ENCODE results near the gene VWA1.
"Not testable (repeated sequence)": the region's sequence is repeated elsewhere in the genome, so short reads cannot be mapped to it uniquely, and the experiment has no call there.

VWA1 gene, protein sequence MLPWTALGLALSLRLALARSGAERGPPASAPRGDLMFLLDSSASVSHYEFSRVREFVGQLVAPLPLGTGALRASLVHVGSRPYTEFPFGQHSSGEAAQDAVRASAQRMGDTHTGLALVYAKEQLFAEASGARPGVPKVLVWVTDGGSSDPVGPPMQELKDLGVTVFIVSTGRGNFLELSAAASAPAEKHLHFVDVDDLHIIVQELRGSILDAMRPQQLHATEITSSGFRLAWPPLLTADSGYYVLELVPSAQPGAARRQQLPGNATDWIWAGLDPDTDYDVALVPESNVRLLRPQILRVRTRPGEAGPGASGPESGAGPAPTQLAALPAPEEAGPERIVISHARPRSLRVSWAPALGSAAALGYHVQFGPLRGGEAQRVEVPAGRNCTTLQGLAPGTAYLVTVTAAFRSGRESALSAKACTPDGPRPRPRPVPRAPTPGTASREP

DNA sequence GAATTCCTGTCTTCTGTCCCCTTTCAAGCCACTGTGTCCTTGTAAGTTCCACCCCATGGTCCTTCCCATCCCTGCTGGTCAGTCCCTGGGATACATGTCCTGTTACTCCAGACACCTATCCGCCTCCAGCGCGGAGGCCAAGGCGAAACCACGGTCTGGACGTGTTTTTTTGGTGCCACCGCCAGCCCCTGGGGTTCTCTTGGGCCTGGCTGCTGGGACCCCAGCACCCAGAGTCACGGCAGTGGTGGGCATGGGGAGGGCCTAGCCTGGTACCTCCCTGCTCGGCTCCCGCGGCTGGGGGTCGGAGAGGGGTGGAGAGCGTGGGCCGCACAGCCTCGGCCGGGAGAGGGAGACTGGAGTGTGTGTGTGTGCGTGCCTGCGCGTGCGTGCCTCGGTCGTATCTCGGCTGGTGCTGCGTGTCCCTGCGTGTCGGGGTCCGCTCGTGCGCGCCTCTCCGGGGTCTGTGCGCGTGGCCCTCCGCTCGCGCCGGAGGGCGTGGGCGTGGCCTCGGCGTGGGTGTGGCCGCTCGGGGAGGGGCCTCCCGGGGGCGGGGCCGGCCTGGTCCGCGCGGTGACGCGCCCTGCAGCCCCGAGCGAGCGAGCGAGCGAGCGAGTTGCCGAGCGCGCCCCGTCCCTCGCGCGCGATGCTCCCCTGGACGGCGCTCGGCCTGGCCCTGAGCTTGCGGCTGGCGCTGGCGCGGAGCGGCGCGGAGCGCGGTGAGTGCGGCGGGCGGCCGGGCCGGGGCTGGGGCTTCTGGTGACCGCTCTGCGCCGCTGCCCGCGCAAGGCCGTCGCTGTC lies at the start of gene VWA1:
TSS of gene VWA1 (plus strand) at position 585 of the 798 bp plus-strand sequence. CDS start at position 644, 59 bp downstream.
- peak; percentile 79 to 85 for DNase-seq

DNA sequence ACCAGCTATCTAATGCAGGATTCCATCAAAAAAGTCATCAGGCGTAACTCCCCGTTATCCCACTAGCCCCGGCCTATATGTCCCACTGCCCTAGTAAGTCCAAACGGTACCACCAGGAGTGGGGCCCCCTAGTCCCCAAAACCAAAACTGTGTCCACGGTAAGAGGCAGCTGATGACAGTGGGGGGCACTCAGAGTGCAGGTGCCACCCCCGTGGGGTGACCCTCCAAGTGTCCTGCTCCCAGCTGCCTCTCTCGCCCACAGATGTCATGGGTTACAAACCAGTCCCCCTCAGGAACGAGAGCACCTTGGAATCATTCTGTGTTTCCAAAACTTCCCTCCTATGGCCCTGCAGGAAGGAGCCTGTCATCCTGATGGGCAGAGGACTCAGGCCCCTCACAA lies 49.6 kb upstream of the VWA1 start:
- no peak for DNase-seq

DNA sequence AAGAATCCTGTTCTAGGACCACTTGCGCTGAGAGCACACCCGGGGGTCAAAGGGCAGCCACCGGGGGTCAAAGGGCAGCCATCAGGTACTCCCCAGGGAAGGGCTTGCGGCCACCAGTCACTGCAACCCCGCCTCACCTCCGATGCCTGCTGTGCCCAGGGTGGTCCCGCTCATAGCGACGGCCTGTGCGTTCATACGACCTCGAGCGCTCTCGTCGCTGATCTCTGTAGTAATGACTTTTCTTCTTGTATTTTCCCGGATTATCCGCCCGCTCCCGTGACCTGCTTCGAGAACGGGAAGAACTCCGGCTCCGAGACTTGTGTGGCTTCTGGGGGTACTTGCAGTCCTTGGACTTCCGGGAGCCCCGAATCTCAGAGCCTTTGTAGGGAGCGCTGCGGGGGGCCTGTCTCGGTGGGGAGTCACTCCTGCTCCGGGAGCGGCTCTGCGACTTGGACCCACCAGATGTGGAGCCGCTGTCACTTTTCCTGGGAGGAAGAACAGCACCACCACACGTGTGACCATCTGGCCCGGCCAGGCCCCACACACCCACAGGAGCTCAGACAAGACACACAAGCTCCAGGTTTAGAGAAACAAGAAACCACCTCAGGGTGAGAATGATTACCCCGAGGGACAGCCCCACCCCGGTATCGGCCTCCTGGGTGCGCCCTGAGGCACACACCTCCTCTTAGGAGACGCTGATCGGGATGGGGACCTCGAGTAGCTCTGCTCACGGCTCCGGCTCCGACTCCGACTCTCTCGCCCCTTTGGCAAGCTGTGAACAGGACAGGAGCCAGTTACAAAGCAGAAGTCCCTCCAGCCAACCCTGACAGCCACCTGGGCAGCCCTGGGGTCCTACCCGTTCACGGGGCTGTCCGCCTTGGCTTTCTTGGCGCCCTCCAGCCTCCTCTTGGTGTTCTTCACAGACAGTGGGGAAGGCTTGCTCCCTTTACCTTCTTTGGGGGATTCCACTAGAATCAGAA lies 48.1 kb upstream of the VWA1 start:
- no peak for DNase-seq

DNA sequence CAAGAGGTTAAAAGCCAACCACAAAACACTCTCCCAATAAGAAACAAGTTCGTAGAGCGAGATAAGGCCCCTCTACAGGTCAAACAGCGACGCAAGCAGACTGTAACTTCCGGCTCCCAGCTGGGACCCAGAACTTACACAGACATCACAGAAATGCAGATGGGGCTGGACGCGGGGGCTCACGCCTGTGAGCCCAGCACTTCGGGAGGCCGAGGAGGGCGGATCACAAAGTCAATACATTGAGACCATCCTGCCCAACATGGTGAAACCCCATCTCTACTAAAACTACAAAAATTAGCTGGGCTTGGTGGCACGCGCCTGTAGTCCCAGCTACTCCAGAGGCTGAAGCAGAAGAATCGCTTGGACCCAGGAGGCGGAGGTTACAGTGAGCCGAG lies 47.4 kb upstream of the VWA1 start:
- DNase-seq: no peak

DNA sequence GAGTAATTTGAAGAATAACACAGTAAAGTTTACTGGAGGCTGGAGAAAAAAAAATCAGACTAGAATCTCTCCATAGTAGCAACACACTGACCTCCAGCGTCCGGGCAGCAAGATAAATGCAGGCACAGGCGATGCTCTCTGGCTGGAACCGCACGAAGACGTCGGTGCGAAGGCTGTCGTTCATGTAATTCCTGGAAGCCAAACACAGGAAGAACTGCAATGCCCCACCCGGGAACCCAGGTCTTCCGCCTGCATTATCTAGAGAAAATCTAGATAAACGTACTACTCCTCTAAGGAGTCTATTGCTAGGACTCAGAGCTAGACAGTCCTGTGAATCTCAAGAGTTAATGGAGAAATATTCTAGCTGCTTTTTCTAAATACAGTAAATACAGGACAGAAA lies 44.8 kb upstream of the VWA1 start:
- DNase-seq: no peak

DNA sequence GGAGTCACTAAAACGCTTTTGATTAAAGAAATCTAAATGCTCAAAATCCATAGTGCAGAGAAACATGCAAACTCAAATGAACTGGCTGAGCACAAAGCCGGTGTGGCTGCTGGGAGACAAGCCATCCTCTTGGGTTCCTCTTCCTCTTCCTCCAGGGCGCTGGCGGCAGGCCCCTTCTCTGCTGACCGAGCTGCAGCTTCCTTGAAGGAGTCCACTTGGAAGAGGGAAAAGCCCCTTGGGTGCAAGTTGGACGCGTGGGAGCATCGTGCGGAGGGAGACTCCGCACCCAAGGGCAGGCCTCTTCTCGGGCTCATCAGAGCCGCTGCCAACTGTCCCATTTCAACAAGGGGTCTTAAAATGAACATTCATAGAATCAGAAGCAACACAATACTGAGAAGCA lies 44.3 kb upstream of the VWA1 start:
- no peak for DNase-seq

DNA sequence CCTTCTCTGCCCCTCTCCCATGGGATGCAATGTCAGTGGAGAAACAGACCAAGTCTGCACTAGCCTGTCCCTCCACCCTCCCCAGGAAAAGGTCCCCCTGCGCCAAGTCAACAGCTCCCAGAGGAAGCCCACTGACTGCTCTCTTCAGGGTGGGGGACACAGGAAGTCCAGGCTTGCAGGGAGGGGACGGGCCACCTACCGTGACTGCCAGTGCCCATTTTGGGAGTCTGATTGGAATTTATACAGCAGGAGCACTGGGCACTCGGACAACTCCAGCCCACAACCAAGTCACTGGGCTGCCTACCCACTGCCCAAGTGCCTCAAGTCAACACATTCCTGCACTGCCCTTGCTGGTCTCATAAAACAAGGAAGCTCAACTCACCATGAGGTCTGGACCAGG lies 42.5 kb upstream of the VWA1 start:
- no peak for DNase-seq

DNA sequence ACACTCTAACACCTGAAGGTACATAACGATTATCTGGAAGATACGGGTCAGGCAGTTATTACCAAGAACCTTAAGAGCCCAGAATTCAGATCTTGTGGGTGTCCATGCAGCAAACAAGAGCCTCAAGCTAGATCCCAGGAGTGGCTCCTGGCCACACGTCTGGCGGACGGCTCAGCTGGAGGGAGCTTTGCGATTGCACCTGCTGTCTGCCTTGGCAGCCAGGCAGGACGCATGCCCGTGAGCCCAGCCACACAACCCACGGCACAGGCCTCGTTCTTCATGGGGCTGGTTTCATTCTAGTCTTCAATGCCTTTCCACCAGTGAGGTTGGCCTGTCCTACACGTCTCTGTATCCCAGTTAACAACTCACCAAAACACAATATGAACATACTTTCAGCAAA lies 42.1 kb upstream of the VWA1 start:
- no peak for DNase-seq

DNA sequence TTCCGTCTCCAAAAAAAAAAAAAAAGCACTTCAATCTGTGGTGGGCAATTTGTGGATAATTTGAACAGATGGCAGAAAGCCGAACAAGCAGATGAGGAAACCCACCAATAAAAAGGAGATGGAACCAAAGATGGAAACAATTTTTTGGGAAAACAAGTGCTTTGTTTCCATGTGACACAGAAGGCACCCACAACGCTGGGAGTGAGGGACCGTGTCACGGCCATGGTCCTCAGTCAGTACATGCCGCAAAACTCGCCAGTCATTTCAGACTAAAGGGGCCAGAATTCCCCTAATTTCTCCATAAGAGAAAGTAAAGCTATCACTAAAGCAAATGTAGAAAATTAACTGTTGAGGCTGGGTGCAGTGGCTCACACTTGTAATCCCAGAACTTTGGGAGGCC lies 41.4 kb upstream of the VWA1 start:
- no peak for DNase-seq

DNA sequence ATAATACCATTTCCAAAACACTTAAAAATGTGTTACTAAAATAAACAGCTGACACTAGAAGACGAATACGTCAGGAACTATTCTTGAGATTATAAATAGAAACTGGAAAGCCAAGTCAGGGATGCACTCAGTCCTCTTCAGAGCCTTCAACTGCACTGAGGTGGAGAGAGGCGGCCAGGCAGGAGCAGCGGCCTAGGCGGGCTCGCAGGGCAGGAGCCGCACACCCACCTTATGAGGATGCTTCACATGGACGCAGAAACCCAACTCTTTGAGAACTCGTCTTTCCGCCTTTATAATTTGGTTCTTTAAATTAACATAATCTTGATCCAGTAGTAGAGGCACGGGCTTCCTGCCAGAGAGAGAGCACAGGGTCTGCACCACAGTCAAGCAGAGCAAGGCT lies 40.3 kb upstream of the VWA1 start:
- no peak for DNase-seq

DNA sequence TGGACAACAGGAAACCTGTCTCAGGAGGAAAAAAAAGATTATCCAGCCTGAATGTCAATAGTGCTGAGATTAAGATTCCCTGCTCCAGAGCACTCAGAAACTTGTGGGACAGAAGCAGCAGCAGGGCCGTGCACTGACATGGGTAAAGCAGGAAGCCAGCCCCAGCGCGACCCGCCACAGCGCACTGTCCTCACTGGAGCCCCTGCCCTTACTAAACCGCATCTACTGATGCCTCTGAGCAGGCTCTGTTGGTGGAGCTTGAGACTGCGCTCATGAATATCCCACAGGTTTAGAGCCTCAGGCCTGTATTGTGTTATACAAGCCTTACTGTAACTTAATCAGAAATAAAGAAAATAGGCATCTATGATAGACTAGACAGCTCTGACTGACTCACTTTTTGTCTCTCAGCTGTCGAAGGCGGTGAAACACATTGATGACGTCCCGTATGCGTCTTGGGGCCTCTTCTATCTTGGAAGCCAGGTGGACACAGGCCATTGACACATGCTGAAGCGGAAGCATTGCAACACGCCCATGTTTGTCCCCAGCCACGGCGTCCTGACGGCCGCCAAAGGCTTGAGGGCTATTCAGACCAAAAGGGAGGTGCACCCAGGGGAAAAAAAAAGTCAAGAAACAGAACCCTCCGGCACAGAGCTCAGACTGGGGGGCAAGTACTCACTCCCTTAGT lies 37.5 kb upstream of the VWA1 start:
- no peak for DNase-seq

DNA sequence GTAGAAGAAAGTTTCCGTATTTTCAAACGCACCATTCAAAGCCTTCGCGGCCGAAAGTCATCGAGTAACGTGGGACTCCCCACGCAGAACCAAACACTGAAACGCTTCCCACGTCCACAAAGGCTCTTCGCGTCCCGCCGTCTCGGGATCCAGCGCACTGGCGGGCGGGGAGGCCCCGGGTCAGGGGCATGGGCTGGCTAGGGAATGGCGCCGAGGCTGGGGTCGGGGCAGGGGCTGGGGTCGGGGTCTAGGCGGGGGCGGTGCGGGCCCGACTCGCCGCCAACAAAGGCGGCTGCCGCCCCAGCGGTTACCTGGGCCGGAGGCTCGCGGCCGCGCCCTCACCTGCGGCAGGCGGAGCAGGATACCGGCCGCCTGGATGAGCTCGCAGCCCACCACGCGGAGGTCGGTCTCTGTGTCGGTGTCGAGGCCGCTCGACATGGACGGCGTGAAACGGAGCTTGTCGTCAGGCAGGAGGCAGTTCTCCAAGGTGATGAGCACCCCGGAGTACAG lies 36.8 kb upstream of the VWA1 start:
- no peak for DNase-seq

DNA sequence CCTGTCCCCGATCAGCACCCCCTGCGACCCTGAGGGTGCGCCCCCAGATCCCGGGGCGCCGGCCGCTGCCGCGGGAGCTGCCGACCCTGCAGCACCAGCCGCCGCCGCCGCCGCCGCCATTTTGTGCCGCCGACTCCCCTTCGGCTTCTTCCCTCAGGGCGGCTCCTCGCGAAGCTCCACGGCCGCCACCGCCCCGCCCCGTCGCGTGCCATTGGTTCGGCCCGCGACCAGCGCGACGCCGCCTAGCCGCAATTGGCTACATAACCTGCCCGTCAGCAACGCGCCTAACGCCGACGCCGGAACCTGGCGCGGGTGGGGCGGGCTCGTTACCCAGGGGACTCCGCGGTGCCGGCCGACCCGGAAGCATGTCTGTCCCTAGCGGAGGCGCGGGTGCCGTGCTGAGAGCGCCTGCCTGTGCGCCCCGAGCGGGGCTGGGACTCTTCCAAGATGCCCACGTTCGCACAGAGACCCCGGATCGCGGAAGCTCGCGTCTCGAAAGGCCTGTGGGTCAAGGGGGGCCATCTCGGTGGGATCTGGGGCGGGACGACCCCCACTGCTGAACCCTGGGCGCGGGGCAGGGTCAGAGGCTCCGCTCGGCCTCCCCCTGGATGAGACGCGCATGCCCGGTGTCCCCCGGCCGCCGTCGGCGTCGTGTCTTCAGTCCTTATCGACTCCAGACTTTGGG lies 36.2 kb upstream of the VWA1 start, which contains the start of gene CCNL2:
TSS of gene CCNL2 (minus strand) at position 149 of the 685 bp plus-strand sequence. CDS start at position 120, 29 bp downstream.
- peak; percentile 99 to 100 for DNase-seq

DNA sequence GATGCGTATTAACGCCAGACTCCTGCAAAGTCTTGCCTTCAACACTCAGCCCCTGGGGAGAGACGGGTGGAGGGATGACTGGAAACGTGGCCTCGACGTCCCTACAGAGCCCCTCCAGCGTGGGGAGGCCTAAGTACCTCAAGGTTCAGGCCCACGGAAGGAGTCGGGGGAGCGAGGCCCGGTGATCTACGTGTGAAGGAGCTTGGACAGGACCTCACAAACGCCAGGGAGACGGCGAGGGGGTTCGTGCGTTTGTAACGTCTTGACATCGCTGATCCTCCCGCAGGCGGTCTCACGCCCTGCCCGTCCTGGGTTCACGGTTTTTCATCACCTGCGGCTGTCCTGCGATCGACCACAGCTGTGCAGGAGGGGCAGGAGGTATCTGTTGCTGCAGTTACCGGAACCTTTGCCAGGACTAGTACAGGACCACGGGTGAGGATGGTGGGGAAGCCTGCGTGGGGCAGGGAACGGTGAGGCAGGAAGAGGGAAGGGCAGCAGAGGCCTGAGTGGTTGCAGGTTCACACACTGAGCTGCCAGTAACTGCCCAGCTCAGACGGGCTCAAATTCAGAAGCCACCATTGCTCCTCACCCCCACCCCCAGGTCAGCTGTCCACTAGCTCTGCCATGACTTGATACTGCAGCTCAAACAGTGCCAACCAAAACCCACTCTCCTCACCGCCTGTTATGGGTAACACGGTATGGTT lies 35.5 kb upstream of the VWA1 start:
- peak in 1 of 2 experiments; percentile 62 for DNase-seq

DNA sequence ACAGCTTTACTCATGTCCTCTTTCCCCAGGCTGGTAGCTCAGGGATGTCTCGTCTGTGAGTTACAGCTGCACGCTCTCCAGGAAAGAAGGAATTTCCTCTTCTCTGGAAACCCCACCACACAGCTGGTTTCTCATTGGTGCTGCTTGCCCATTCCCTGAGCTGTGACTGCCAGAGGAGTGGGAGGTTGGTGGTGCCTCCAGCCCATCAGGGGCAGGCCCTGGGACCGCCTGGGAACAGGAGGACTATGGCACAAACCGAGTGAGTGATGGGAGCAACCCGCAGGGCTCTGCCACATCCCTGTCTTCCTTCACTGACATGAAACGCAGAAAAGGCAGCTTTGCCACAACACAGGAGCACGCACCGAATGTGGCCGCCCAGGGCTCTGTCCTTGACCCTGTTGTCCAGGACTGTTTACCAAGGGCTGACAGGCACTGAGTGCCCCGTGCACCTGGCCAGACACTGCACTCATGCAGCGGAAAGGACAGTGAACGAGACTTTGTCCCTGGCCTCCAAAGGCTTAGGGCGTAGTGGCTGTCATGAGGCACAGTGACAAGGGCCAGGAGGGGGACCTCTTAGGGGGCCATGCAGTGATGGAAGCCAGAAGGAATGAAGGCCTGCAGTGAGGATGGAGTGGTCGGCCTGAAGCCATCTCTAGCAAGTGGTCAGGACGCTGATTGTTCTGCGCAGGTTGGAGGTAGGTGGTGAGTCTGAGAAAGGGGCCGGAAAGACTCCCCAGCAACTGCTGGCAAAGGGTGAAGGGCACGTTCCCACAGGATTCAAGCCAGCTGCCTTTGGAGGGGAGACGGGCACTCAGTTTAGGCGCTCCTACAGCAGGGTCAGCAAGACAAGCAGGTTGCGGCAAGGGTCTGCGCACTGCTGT lies 34.7 kb upstream of the VWA1 start:
- DNase-seq: no peak

DNA sequence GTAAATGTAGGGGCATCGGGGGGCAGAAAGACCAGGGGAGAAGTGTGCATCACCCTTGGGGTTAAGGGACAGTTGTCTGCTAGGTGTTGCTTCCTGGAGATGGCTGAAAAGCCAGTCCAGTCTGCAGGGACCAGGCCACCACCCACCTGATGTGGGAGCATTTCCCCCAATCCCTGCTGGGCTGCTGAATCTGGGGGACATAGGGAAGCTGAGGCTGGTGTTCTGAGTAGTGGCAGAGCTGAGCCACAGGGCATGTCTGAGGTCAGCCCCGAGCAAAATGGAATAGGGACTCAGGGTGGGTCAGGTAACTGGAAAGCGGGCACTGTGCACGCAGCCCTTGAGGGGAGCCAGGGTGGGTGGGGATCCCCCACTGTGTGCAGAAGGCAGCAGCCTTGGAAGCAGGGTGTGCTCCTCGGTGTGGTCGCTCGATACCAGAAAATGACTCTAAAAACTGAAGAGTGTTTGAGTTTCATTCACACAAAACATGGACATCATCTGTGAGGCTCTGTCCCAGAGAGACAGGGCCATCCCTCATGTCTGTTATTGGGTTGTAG lies 34.0 kb upstream of the VWA1 start:
- DNase-seq: no peak

DNA sequence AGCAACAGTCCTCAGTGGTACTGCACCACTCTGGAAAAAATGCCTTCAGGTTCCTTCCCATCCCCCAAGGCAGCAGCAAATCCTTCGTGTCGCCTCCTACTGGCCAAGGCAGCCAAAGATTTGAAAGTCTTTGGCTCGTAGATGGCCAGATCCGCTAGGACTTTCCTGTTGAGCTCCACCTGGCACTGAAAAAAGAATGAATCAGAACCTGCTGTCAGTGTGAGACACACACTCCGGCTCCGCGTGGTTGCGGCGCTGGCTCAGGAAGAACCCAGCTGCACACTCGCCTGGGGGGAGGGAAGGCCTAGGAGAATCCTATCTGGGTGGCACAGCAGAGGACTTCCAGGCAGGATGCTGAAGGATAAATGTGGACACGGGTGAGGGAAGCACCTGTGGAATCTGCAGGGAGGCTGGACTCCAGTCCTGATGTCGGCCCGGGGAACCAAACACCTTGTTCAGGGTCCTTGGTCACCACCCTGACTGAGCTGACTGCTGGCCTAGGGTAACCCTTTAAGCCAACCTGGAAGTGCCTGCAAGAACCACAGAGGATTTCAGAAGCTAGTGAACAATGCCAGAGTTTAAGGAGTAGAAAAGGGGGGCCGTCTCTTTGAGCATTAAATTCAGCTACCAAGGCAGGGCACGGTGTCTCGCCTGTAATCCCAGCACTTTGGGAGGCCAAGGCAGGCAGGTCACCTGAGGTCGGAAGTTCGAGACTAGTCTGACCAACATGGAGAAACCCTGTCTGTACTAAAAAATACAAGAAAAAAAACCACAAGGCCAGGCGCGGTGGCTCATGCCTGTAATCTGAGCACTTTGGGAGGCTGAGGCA lies 33.2 kb upstream of the VWA1 start:
- peak; percentile 67 to 68 for DNase-seq

DNA sequence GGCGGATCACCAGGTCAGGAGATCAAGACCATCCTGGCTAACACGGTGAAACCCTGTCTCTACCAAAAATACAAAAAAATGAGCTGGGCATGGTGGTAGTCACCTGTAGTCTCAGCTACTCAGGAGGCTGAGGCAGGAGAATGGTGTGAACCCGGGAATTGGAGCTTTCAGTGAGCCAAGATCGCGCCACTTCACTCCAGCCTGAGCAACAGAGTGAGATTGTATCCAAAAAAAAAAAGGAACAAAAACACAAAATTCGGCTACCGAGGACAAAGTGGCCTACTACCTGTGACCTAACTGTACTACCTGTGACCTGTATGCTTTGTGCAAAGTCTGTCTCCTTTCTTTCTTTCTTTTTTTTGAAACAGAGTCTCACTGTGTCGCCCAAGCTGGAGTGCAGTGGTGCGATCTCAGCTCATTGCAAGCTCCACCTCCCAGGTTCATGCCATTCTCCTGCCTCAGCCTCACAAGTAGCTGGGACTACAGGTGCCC lies 32.5 kb upstream of the VWA1 start:
- DNase-seq: not testable (repeated sequence)
